Activated CD8-positive, alpha-beta memory T cell treated with anti-CD3 and anti-CD28 coated beads, Interleukin-2, amount 50 U/mL, for 1 hour (primary cell): ENCODE measurements around the gene FOXP1.

Experiments
- DNase-seq: peaks from one replicate; pipeline ENCODE4 v3.0.0-alpha.2; 2020; ENCODE audit errors: extremely low read depth

The FOXP1 gene

DNA sequence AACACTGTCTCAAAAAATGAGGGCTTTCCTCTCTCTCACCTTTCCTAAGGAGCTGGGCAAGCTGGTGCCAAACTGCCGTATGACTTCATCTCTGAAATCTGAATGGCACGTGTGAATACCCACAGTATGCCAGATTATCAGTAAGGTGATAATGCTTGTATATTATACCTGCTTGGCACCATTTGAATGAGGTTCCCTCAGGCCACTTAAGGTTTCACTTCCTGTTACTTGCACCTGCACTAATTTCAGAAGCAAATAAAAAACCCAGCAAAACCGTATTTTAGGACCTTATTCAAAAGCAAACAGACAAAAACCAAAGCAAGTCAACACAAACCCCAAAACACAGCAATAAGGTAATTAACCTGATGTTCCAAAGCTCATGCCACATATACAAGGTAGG is 19.7 kb downstream of the FOXP1 start:
- no peak for DNase-seq

DNA sequence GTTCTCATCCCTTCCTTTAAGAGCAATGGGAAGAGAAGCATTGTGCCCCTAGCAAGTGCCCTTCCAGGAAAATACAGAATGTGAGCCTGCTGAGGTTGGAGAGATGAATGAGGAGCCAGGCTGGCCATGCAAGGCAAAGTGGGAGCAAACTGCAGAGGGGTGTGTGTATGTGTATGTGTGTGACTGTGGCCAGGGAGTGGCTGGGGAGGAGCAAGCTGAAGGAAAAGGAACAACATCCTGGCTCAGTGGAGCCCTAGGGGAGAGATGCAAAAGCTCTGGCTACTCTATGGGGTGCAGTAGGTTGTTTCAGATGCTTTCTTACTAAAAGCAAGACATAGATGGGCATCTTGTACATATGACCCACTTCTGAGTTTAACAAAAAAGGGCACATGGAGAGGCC is 20.6 kb downstream of the FOXP1 start:
- DNase-seq: no peak

DNA sequence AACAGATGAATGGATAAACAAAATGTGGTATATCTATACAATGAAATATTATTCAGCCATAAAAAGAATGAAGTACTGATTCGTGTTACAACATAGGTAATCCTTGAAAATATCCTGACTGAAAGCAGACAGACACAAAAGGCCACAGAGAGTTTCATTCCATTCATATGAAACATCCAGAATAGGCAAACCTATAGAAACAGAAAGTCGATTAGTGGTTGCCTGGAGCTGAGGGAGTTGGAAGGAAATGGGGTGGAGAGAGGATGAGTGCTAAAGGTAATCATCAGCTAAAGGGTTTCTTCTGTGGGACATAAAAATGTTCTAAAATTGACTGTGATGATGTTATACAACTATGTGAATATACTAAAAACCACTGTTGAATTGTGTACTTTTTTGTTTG is 22.9 kb downstream of the FOXP1 start:
- no peak for DNase-seq

DNA sequence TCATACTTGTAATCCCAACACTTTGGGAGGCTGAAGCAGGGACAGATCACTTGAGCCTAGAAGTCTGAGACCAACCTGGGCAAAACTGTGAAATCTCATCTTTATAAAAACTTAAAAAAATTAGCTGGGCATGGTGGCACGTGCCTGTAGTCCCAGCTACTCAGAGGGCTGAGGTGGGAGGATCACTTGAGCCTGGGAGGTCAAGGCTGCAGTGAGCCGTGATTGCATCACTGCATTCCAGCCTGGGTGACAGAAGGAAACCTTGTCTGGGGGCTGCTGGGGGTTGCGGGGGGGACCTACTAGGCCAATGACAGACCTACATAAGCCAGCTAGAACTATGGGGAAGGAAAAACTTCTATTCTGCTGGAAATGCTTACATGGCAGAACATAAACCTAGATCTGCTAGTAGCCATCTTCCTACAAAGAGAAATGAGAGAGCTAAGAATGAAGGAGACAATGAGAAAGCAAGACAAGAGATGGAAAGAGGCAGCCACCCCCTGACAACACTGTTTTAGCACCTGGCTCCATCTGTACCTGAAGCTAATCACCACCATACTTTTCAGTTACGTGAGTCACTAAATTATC is 23.9 kb downstream of the FOXP1 start:
- DNase-seq: no peak

DNA sequence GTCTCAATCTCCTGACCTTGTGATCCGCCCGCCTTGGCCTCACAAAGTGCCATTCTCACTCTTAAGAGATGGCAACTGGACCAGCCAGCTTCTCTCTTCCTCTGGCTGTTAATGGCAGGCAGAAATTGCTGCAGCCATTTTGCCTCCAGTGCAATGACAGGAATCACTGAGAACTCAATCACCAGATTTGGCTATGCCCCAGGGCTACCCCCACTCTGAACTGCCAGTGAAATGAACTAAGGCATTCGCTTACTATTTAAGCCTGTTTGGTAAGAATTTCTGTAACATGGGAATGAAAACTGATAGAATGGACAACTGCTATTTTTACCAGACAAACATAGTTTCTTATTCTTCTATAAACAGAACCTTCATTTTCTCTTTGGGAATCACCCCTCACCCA is 24.5 kb downstream of the FOXP1 start:
- no peak for DNase-seq

DNA sequence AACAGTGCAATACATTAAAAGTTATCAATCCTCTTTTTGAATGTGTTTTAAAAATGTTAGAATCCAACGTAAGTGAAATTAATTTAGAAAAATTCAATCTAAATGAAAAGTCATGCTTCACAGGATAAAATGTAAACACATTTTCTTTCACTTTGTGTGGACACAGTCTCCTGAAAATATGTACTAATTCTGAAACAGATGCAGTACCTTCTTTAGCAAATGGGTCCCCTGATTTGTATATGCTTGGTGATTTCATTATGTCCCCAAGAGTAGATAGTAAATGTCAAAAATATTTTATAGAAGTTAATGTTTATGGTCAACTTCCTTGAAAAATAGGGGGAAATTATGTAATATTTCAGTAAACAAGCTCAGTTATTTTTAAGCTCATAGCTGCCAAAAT is 28.9 kb downstream of the FOXP1 start:
- no peak for DNase-seq

DNA sequence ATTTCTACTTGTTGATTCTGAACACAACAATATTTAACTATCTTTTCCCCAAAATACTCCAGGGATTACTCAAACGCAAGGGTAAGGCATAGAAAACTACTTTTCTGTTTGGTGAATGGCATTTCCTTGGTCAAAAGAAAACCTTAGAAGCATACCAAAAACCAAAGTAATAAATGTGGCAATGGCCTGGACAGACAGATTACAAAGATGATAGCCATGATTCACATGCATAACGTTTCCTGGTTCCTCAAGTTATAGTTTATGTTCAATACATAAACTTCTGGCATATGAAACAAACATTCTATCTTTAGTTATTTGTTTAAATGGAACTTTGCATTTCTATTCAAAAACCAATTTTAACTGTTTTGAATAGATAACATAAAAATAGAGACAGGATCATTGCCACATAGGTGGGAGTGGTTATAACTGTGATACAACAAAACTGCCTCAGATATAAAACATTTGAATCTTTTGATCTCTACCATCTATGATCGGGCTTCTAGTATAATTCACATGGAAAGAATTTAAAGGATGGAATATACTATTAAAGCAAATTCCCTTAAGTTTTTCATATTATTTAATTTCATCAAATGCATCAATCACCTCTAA is 32.1 kb downstream of the FOXP1 start:
- no peak for DNase-seq

DNA sequence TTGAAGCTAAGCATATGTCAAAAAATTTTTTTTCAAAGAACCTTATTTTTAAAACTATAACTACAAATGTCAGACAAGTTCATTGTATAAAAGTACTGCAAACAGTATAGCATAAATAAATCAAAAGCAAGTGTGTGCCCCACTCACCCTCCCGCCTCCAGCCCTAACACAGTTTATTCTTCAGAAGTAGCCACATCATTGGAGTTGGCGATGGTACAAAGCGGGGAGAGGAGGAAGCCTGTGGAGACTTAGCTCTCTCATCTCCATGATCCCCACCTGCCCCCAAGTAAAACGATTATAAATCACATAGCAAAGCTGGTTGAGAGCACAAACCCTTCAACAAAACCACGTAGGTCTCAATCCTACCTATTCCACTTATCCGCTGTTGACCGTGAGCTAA is 33.6 kb downstream of the FOXP1 start:
- DNase-seq: no peak

DNA sequence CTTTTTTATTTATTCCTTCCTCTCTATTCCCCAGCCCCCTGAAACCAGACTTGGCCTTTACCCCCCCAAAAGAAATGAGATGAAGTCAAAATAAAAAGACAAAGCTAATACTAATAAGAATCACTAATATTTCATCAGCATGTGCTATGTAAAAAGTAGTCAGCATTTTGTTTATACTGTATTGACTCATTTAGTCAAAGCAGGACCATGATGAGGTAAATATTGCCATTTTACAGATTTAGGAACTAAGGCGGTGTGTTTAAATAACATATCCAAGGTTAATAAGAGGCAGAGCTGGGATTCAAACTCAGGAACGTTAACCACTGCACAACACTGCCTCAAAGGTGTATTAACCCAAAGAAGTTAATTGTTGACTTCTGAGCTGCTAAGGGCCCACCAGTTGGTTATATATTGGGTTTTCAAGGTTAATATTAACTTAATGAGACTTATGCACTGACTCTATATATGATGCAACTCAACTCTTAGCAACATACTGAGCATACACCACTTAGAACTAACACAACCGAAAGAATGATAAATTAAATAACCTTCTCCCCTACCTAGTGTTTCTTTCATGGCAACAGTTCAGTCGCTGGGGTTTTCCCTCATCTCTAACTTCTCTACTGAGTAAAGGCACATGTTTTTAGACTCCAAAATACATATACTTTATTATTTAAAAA is 34.7 kb downstream of the FOXP1 start:
- DNase-seq: no peak

DNA sequence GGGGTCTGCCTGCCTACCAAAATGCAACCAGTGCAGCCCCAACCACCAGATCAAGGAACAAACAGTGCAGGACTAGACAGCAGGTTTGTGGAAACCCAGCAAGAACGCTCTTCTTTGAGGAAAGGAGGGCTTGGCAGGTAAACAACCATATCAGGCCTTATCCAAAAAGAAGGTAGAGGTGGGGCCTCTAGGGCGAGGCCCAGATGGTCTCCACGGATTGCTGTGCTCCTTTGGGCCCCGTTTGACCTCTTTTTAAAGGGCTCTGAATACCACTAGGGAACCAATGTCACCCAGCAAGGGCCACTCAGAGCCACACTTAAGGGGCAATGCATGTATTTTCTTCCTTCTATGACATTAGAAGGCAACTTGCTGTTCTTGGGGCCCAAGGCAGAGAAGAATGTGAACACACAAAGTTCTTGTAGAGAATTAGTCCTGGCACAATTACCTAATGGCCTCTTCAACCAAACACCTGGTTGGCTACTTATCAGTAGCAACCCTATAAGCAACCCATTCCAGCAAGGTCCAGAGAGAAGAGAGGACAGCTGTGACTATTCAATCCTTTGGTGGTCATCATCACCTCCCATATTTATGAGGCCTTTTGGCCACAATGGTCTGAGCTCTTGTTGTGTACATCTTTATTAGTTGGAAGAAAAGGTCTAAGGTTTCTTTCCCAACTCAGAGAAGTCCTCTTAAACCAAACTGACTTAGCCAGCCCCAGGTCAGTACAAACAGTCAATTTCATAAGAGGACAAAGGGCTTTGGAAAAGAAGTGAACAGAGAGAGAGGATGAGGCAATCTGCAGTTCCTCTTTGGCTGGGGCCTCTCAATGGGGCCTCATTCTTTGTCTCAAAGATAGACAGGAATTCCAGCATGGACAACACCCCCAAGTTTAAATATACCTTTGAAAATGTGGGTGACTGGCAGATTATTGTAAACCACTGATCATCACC is 36.0 kb downstream of the FOXP1 start:
- no peak for DNase-seq

DNA sequence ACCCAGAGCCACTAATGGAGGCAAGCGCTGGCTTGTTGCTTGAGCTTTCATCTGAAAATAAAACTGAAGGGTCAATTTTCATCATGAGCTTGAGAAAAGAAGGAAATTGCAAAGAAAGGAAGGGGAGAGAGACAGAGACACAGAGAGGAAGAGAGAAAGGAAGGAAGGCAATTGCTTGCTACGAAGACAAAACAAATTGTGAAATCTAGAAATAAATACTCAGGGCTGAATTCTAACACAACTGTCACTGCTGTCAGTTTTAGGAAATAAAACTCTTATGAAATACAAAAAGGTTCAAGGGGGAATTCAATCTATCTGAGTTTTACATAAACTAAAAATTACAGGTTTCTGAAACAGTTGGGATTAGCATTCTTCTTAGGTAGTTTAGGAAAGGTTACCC is 36.7 kb downstream of the FOXP1 start:
- no peak for DNase-seq

DNA sequence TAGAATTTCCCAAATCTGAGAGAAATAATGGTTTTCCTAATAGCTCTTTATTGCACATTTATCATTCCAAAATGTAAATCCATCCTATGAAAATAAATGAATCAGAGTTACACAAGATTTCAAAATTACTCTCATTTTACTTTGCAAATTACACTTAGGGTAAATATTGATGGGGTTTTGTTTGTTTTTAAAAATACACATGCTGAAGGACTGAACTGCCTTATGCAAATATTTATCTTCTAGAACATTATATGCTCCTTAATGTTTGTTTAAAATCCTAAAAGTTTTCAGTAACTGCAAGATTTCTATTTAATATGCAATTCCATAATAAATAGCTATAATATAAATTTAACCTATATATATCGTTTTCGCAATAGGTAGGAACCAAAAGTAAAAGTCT is 38.2 kb downstream of the FOXP1 start:
- no peak for DNase-seq

DNA sequence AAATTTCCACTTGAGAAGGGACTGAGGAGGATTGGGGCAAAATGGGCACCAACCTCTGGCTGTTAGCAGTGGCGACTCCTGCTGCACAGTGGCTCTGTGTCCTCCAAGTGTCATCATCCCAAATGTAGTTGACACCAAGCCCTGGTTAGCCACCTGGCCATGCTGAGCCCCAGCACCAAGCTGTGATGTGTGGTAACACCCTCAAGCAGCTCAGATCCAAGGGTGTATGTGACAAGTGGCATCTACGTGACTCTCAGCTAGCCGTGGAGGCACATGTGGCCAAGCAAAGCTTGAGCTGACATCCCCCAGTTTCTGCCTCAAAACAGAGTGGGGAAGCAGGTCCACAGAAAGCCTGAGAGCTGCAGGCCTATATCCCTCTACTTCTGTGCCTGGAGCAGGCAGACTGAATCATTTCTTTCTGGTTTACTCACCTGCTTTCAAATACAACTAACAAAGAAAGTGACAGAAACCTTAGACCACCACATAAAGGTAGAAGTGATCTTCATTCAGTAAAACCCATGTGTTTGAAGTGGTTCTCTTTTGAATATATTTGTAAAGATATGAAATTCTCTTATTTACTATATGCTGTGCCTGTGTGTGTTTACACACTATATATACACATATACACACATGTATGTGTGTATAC is 40.0 kb downstream of the FOXP1 start:
- no peak for DNase-seq

DNA sequence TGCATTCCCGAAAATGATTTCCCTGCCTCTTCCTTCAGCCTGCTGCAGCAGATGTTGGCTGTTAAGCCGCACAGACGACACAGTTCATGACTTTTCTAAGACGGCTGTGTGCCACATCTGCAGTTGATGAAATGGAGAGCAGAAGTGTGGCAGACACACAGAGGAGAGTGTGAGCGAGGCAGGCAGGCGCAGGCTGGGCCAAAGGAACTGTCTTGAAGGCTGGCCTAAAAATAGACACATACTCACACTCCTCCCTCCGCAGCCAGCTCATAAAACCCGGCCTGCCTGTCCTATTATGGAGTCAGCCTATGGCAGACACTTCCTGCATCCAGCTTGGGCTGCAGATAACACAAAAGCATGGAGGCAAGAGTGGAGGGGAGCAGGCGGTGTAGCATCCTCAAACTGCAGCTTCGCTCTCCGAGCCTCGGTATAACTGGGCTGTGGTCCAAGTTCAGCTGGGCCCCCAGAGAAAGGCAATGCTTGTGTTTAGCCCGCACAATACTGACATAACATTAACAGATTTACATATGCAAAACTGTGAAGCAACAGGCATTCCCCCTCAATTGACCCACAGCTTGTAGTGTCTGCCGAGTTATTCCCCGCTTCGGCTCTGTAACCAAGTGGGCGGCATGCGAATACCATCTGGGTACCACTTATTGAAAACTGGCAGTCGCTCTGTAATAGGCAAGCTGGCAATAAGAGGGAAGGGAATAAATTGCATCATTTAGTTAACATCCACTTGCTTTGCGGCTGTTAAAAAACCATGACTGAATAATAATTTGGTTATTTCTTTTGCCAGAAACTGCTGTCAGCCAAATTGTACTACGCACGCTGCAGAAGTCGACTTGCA is 40.8 kb downstream of the FOXP1 start:
- no peak for DNase-seq

DNA sequence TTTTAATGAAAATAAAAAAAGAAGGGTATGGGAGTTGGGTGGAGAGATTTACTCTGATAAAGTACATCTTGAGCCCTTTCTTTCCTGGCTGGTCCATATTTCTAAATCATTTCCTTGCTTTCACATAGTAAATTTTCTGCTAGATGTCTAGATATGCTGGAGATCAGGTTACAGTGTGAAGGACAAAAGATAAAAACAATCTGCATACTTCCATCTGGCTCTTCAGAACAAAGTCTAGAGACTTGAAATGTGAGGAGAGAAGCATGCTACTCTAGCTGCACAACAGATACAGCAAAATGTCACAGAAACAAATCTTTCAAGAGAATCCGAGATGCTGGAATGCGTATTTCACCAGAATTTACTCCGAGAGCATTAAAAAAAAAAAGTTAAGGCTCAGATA is 42.2 kb downstream of the FOXP1 start:
- no peak for DNase-seq

DNA sequence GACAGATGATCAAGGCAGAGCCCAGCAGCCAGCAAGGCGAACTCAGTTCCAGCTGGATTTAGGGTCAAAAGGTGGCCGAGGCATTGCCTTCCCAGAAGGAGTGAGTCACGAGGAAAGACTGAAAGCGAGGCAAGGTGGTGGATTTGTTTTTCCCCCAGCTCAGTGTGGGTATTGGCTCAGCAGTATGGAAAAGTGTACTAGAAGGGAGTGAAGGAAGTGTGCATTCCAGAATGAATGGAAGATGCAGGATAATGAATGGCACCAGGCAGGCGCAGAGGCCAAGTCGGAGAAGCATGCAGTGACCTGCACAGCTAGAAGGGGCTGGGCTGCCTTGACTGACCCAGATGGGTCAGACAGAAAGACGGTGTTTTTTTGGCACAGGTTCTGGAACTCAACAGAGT is 46.3 kb downstream of the FOXP1 start:
- DNase-seq: no peak

DNA sequence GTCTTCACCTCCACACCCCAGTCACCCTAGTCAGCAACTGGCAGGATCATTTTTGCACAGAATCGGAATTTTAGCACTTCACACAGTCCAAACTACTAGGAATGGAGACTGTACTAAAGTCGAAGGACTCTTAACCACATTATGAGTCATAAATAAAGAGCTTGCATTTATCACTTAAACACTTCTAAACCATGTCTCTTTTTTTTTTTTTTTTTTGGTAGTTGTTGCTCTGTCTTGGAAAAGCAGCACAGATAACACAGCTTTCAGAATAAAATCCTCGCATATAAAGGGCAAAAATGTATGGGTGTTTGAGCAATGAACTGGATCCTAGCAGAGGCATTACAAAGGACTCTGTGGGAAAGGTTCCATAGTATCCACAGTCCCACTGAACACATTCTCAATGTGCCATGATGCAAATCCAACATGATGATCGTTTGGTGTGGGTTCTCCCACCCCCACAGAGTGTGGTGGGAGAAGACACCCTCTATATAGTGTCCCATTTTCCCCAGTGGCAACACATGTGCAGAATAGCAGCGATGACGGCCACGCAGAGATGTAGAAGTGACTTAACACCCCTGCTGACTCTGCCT is 47.1 kb downstream of the FOXP1 start:
- DNase-seq: no peak

DNA sequence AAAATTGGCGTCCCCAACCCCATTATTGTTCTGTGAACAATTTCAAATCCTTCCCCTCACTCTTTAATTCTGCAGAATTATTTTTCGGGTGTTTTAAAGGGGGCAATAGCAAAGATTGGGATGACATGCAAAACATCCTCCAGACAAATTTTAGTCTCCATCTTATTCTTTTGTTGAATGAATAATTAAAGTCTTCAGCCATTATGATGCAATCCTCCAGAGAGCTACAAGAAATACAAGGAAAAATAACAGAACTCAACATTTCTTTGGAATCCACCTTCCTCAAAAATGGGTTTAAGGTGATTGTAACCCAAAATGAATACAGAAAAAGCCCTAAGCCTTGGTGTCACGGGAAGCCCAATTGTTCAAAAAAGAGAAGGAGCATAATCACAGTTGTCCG is 49.9 kb downstream of the FOXP1 start:
- DNase-seq: no peak

DNA sequence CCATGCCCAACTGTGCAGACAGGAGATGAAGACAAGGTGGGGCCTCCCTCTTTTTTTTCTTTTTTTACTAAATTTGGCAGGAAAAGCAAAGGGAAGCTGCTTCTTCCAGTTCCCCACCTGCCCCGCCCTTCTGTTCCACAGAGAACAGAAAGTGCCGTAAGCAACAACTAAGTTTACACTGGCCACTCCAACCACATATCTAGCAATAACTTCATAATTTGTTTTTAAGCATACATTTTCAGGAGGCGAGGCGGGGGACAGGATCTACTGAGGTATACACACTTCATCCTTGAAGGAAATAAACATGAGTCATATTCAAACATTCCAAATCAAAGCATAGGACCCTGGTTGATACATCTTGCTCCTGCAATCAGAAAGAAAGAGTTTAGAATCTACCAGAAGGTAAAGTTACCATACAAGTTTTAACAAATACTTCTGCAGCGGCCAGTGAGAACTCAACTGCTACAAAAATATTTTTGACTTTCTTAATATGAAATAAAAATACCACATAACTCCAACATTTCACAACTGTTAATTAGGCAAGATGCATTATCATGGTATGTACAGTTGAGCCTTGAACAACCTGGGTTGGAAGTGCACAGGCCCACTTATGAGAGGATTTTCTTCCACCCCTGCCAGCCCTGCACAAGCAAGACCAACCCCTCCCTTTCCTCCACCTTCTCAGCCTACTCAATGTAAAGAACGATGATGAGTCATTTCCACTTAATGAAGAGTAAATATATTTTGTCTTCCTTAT is 50.7 kb downstream of the FOXP1 start:
- no peak for DNase-seq
